Fibroblast of villous mesenchyme (primary cell): Measurements from ENCODE around the gene HNRNPM. TPM values are rescaled to one million over a fixed set of nuclear protein-coding genes. Genes with fewer than 3 reads are reported as not detected.

Experiments used
- DNase-seq: peaks from one replicate; pipeline ENCODE4 v3.0.0-alpha.2; 2010; ENCODE audit warnings: low read depth
- H3K4me3 ChIP-seq: 2 replicates; pipeline ENCODE4 v1.5.1; 2011; ENCODE audit warnings: low read depth, mild to moderate bottlenecking, low read length
- CTCF ChIP-seq: IDR thresholded peaks from 2 replicates; pipeline ENCODE4 v1.5.1; 2012; ENCODE audit warnings: low read depth, mild to moderate bottlenecking, low read length; ENCODE audit not compliant: insufficient read depth
- total RNA-seq: library from RNA; depleted of rRNA; stranded (reverse); fragments of >200 nt; gene quantifications from 2 replicates; pipeline ENCODE4 v1.2.3, GENCODE V29; 2012

The HNRNPM gene
- total RNA-seq, 1 donor, result 41.9 TPM

- no peak for TF ChIP-seq CTCF
- H3K4me3 ChIP-seq, result no peak overlapping the region
- DNase-seq, result no peak
Observed at GRCh38 chr19:8484331-8484894, 39.6 kb downstream of the HNRNPM start.

- TF ChIP-seq CTCF, result no peak
- no peak for DNase-seq
- H3K4me3 ChIP-seq, result no peak overlapping the region
Observed at GRCh38 chr19:8485561-8486371, 41.0 kb downstream of the HNRNPM start.

GRCh38 chr19:8486661-8487136 lies 41.9 kb downstream of the HNRNPM start:
- no peak for TF ChIP-seq CTCF
- H3K4me3 ChIP-seq, result no peak overlapping the region
- no peak for DNase-seq

GRCh38 chr19:8487137-8487851 lies 42.5 kb downstream of the HNRNPM start:
- no peak for DNase-seq
- H3K4me3 ChIP-seq, result no peak overlapping the region
- TF ChIP-seq CTCF, result no peak

GRCh38 chr19:8488365-8488764 lies 43.6 kb downstream of the HNRNPM start:
- DNase-seq, result no peak
- H3K4me3 ChIP-seq, result no peak overlapping the region
- TF ChIP-seq CTCF, result no peak

- no peak overlapping the region for H3K4me3 ChIP-seq
- no peak for TF ChIP-seq CTCF
- no peak for DNase-seq
Observed at GRCh38 chr19:8489561-8490394, 45.0 kb downstream of the HNRNPM start.
